ENCODE data around the gene SFMBT1.

DNA sequence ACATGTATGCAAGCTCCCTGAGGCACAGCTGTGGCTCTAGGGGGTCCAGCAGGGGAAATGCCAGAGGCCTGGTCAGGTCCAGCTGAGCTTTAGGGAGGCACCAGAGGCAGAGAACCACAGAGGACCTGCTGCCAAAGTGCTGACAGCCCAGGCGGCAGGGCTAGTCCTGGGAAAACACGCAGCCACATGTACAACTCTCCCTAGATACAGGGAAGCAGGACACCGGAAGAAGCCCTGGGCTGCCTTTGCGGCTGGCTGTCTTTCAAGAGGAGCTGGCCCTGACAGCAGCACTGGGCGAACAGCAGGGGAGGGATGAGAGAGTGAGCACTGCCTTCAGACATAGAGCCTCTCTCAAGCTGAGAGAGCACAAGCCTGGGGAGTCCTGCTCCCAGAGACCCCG lies 43.6 kb upstream of the SFMBT1 start:
- TF ChIP-seq CTCF (IDR thresholded peaks at IDR 0.05) = no peak
- TF ChIP-seq POLR2A (IDR thresholded peaks at IDR 0.05) = no peak

Data from heart left ventricle (tissue), 13 donors.